GM12878 (cell line): ENCODE measurements around the gene CREG1. TPM values are rescaled to one million over a fixed set of nuclear protein-coding genes. Genes with fewer than 3 reads are reported as not detected.

Experiments used
- ATAC-seq: fragments of 200-7000 bp; cut with Tn5 transposase; 3 replicates; pipeline ENCODE4 v1.9.1; 2020; ENCODE audit warnings: mild to moderate bottlenecking, moderate library complexity
- BruUV-seq: library from RNA; stranded (reverse); fragments of 400-500 nt; replicated peaks from 2 replicates; lab custom pipeline; 2021; lab: Mats Ljungman, UMichigan
- CTCF ChIA-PET: fragments of 300-600 bp; sonication (Branson Sonifier 250); formaldehyde crosslinking; extraction: SDS; loops from one replicate; lab custom pipeline; 2021; ENCODE audit warnings: inconsistent platforms; lab: Yijun Ruan, JAX
- POLR2A ChIA-PET: fragments of 350-600 bp; formaldehyde crosslinking; extraction: SDS; loops from one replicate; lab custom pipeline; 2021; ENCODE audit warnings: inconsistent platforms; lab: Charles Lee
- RAD21 ChIA-PET: fragments of 300-600 bp; sonication (Branson Sonifier 250); formaldehyde crosslinking; loops from one replicate; lab custom pipeline; 2023; ENCODE audit warnings: antibody characterized with exemption; ENCODE audit not compliant: unreplicated experiment; lab: Charles Lee
- SMC1A ChIA-PET: fragments of 300-600 bp; sonication (Branson Sonifier 250); formaldehyde crosslinking; loops from one replicate; lab custom pipeline; 2023; ENCODE audit not compliant: unreplicated experiment, uncharacterized antibody; lab: Charles Lee
- DNase-seq: peaks from one replicate; pipeline ENCODE4 v3.0.0-alpha.2; 2011; ENCODE audit warnings: low read depth, low spot score
- FAIRE-seq: peaks from 3 replicates; lab custom pipeline; 2011; peaks lifted over from hg19 to GRCh38; lab: Jason Lieb, UNC
- H2AFZ ChIP-seq: 2 replicates; pipeline ENCODE4 v1.6.0; 2011; ENCODE audit warnings: low read depth, low read length, control low read depth; ENCODE audit not compliant: control insufficient read depth
- H3K27ac ChIP-seq: 2 replicates; pipeline ENCODE4 v1.5.1; 2011; ENCODE audit warnings: control low read depth; ENCODE audit not compliant: control insufficient read depth, insufficient read depth
- H3K27me3 ChIP-seq, 2 experiments: replicated peaks in 1 of 2; 2 replicates each; pipeline versions ENCODE4 v1.6.0 to v1.6.1; 2011; ENCODE audit warnings: low read length in 1 of 2; ENCODE audit not compliant: control insufficient read depth in 2 of 2, insufficient read depth in 2 of 2
- H3K36me3 ChIP-seq, 2 experiments: 2 replicates each; pipeline ENCODE4 v1.5.1; 2011; ENCODE audit warnings: low read length in 1 of 2; ENCODE audit not compliant: control insufficient read depth in 2 of 2, insufficient read depth in 2 of 2
- H3K4me1 ChIP-seq: 2 replicates; pipeline ENCODE4 v1.6.1; 2011; ENCODE audit warnings: mild to moderate bottlenecking, low read length, moderate library complexity, mixed read lengths; ENCODE audit not compliant: control insufficient read depth, insufficient read depth
- H3K4me2 ChIP-seq: 2 replicates; pipeline ENCODE4 v1.6.0; 2011; ENCODE audit warnings: control low read depth; ENCODE audit not compliant: control insufficient read depth, insufficient read depth
- H3K4me3 ChIP-seq: fragments of 200-600 bp; sonication (generic); 2 replicates; pipeline ENCODE4 v1.5.1; 2016
- H3K79me2 ChIP-seq: 2 replicates; pipeline ENCODE4 v1.6.0; 2011; ENCODE audit warnings: low read length; ENCODE audit not compliant: control insufficient read depth, insufficient read depth
- H3K9ac ChIP-seq: 2 replicates; pipeline ENCODE4 v1.8.0; 2011; ENCODE audit warnings: low read length, control low read depth, mixed read lengths; ENCODE audit not compliant: control insufficient read depth, insufficient read depth
- H3K9me3 ChIP-seq: replicated peaks from 3 replicates; pipeline ENCODE4 v1.5.1; 2011; ENCODE audit warnings: mild to moderate bottlenecking, low read length; ENCODE audit not compliant: control insufficient read depth, insufficient read depth
- H4K20me1 ChIP-seq: 2 replicates; pipeline ENCODE4 v1.6.0; 2011; ENCODE audit not compliant: control insufficient read depth, insufficient read depth
- ESRRA ChIP-seq: IDR thresholded peaks from 2 replicates; pipeline ENCODE4 v1.6.1; 2012; ENCODE audit warnings: mild to moderate bottlenecking, low read length, improper control_type of control experiment
- FOXK2 ChIP-seq: fragments of 450-650 bp; IDR thresholded peaks from 2 replicates; pipeline ENCODE4 v1.6.1; 2017; ENCODE audit warnings: mild to moderate bottlenecking, moderate library complexity
- HDAC2 ChIP-seq: fragments of 200-600 bp; sonication (generic); IDR thresholded peaks from 2 replicates; pipeline ENCODE4 v1.6.1; 2017
- HSF1 ChIP-seq: fragments of 150-350 bp; IDR thresholded peaks from 2 replicates; pipeline ENCODE4 v1.6.1; 2014; ENCODE audit warnings: mild to moderate bottlenecking, low read depth, low read length
- JUNB ChIP-seq: IDR thresholded peaks from 2 replicates; pipeline ENCODE4 v1.6.1; 2016; ENCODE audit warnings: antibody characterized with exemption, mild to moderate bottlenecking
- MEF2A ChIP-seq: IDR thresholded peaks from 2 replicates; pipeline ENCODE4 v1.6.1; 2011; ENCODE audit warnings: low read depth, mild to moderate bottlenecking, low read length, moderate library complexity; ENCODE audit not compliant: insufficient read depth
- MTA3 ChIP-seq: IDR thresholded peaks from 2 replicates; pipeline ENCODE4 v1.6.1; 2012; ENCODE audit warnings: low read length, inconsistent platforms, borderline replicate concordance
- NFYA ChIP-seq: IDR thresholded peaks from 2 replicates; pipeline ENCODE4 v1.6.1; 2011; ENCODE audit warnings: low read depth, mild to moderate bottlenecking, low read length, improper control_type of control experiment, borderline replicate concordance
- POU2F2 ChIP-seq: IDR thresholded peaks from 3 replicates; pipeline ENCODE4 v1.6.1; 2011; ENCODE audit warnings: low read depth, mild to moderate bottlenecking, low read length, borderline replicate concordance
- RAD51 ChIP-seq: fragments of 450-650 bp; IDR thresholded peaks from 2 replicates; pipeline ENCODE4 v1.6.1; 2016; ENCODE audit warnings: moderate library complexity, mild to moderate bottlenecking, inconsistent platforms
- SIN3A ChIP-seq: IDR thresholded peaks from 2 replicates; pipeline ENCODE4 v1.6.1; 2012; ENCODE audit warnings: low read depth, low read length, improper control_type of control experiment
- STAT1 ChIP-seq: fragments of 450-650 bp; conservative IDR thresholded peaks from 2 replicates; pipeline ENCODE4 v1.6.1; 2014; ENCODE audit warnings: antibody characterized with exemption, mild to moderate bottlenecking
- TBL1XR1 ChIP-seq: IDR thresholded peaks from 2 replicates; pipeline ENCODE4 v1.6.1; 2012; ENCODE audit warnings: low read depth, low read length, improper control_type of control experiment
- WGBS: methylation state at CpG from one replicate; pipeline ENCODE4 v1.1.6; 2016; ENCODE audit warnings: low lambda C conversion rate; ENCODE audit not compliant: insufficient replicate concordance, insufficient coverage; ENCODE audit errors: missing lambda C conversion rate; 5-methylcytosine and 5-hydroxymethylcytosine counted together
- in situ Hi-C: fragments of 300-500 bp; cut with MboI; formaldehyde crosslinking; loops from 9 replicates; pipeline ENCODE4 v1.14.3; 2018; ENCODE audit warnings: mixed read lengths
- intact Hi-C: fragments of 100-400 bp; cut with micrococcal nuclease; formaldehyde crosslinking; loops from one replicate; pipeline ENCODE4 v1.14.2; 2022; ENCODE audit not compliant: unreplicated experiment
- polyA plus RNA-seq, 11 experiments: library from polyadenylated mRNA; depleted of rRNA in 4 of 11; unstranded in 6 of 11; stranded (reverse) in 5 of 11; fragments of >200 nt; fragmentation: Nextera tagmentation in 4 of 11; fragmentation: Illumina TruSeq in 1 of 11; extraction: Ambion mirVana in 4 of 11; extraction: Trizol in 1 of 11; gene quantifications; 1 replicate in 1 of 11; 2 replicates in 10 of 11; pipeline versions ENCODE4 v1.2.1 to v1.2.3, GENCODE V29; 2011 to 2016; ENCODE audit warnings: inconsistent platforms in 2 of 11, missing spikeins in 2 of 11, low read depth in 1 of 11
- total RNA-seq, 4 experiments: library from RNA; depleted of rRNA in 3 of 4; stranded (reverse); fragments of >200 nt in 3 of 4; fragmentation: Illumina TruSeq in 1 of 4; extraction: Trizol in 1 of 4; gene quantifications; 2 replicates each; pipeline versions ENCODE4 v1.2.1 to v1.2.3, GENCODE V29; 2013 to 2021
- TF ChIP-seq, protein P1 (sequence below): fragments of 450-650 bp; IDR thresholded peaks from 2 replicates; pipeline ENCODE4 v1.6.1; 2017; ENCODE audit warnings: mild to moderate bottlenecking, low read depth, inconsistent platforms; ENCODE audit not compliant: poor library complexity, severe bottlenecking
- TF ChIP-seq, protein P2 (sequence below): fragments of 450-650 bp; IDR thresholded peaks from 2 replicates; pipeline ENCODE4 v1.6.1; 2017; ENCODE audit warnings: low read depth, mild to moderate bottlenecking, moderate library complexity

CREG1 gene
- total and polyA plus RNA-seq, 10 of the 15 experiments (the other 5 are each of a cell fraction or from before 2014, with no cell fraction given), result 5.3 to 43.8 (median 22.1) TPM

DNA sequence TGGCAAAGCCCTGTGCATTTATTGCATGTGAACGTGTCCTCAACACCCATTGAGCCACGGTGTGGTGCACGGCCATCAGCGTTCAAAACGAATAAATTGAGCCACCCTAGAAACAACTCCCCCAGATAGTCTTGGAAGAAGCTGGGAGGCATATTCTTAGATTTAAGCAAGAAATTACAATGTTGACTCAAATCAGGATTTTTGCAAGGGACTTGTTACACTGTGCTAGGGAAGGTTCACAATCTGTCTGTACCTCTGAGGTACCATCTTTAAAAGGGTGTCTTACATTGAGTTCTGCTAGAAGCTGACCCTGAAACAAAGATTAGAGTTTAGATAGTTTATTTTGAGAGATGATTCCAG lies 51.4 kb downstream of the CREG1 start (continued):
- TF ChIP-seq STAT1, result no peak

- WGBS, result 21% methylated on average over 10 of the region's 10 CpGs
- ATAC-seq (no peak), FAIRE-seq (no peak), DNase-seq (no peak)
- BruUV-seq, result no TSS peak
- H2AFZ ChIP-seq, result peak overlapping the region; percentile 51
- H3K9ac ChIP-seq, result no peak overlapping the region
- H4K20me1 ChIP-seq, result no peaks in the 10 kb centered on the region
- in situ Hi-C loops, result no loop called here
- POLR2A ChIA-PET, result no interaction called here
- CTCF ChIA-PET, result interaction anchor here (0.6 to 3.4 kb wide), 3 partner anchors 31 to 186 kb away, joined by 3 to 22 read pairs (median 15); no protein-coding TSS in a partner anchor
- H3K36me3 ChIP-seq, result no peaks in the 10 kb centered on the region
- H3K4me1 ChIP-seq, result peaks cover 32% of the 10 kb centered on the region
- H3K4me2 ChIP-seq, result no peak overlapping the region
- RAD21 ChIA-PET, result interaction anchor here (0.7 kb wide), 1 partner anchor 12 kb away, joined by 3 read pairs; no protein-coding TSS in a partner anchor
- H3K9me3 ChIP-seq, result no peaks in the 10 kb centered on the region
- TF ChIP-seq NFYA (no peak), POU2F2 (no peak), HSF1 (no peak), MTA3 (no peak), ESRRA (no peak), MEF2A (no peak), FOXK2 (no peak), JUNB (no peak), SIN3A (no peak), TBL1XR1 (no peak), HDAC2 (no peak), RAD51 (no peak)
- TF ChIP-seq, protein P1, sequence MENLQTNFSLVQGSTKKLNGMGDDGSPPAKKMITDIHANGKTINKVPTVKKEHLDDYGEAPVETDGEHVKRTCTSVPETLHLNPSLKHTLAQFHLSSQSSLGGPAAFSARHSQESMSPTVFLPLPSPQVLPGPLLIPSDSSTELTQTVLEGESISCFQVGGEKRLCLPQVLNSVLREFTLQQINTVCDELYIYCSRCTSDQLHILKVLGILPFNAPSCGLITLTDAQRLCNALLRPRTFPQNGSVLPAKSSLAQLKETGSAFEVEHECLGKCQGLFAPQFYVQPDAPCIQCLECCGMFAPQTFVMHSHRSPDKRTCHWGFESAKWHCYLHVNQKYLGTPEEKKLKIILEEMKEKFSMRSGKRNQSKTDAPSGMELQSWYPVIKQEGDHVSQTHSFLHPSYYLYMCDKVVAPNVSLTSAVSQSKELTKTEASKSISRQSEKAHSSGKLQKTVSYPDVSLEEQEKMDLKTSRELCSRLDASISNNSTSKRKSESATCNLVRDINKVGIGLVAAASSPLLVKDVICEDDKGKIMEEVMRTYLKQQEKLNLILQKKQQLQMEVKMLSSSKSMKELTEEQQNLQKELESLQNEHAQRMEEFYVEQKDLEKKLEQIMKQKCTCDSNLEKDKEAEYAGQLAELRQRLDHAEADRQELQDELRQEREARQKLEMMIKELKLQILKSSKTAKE, result no peak
- TF ChIP-seq, protein P2, sequence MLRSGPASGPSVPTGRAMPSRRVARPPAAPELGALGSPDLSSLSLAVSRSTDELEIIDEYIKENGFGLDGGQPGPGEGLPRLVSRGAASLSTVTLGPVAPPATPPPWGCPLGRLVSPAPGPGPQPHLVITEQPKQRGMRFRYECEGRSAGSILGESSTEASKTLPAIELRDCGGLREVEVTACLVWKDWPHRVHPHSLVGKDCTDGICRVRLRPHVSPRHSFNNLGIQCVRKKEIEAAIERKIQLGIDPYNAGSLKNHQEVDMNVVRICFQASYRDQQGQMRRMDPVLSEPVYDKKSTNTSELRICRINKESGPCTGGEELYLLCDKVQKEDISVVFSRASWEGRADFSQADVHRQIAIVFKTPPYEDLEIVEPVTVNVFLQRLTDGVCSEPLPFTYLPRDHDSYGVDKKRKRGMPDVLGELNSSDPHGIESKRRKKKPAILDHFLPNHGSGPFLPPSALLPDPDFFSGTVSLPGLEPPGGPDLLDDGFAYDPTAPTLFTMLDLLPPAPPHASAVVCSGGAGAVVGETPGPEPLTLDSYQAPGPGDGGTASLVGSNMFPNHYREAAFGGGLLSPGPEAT, result no peak
- TF ChIP-seq, all 136 proteins: peak for 0
- SMC1A ChIA-PET, result interaction anchor here (1.6 kb wide), 1 partner anchor 32 kb away, joined by 4 read pairs; no protein-coding TSS in a partner anchor
- intact Hi-C loops, result no loop called here
- H3K27ac ChIP-seq, result no peak overlapping the region
- H3K27me3 ChIP-seq, result no peaks in the 10 kb centered on the region
- H3K4me3 ChIP-seq, result no peak overlapping the region
- H3K79me2 ChIP-seq, result no peaks in the 10 kb centered on the region
These were observed 51.9 kb downstream of the CREG1 start for GRCh38 chr1:167501515-167502191.
